ENCODE results near the gene PPM1D.
A peak's percentile ranks its signal among the peaks of the same experiment; 100 is the strongest.
"Not testable (repeated sequence)": the region's sequence is repeated elsewhere in the genome, so short reads cannot be mapped to it uniquely, and the experiment has no call there.

PPM1D gene

GRCh38 chr17:60573236-60574051, 26.5 kb upstream of the PPM1D start:
- peaks cover 36% of the 10 kb centered on the region for H3K4me1 ChIP-seq (ENCODE audit: control insufficient read depth, insufficient read depth, low read length)
- H3K4me3 ChIP-seq (ENCODE audit: low read length): no peak overlapping the region
- H3K9ac ChIP-seq (ENCODE audit: low read length): no peak overlapping the region
- H3K36me3 ChIP-seq (ENCODE audit: control insufficient read depth, insufficient read depth, low read length, severe bottlenecking): no peaks in the 10 kb centered on the region
- H3K27me3 ChIP-seq (replicated peaks; ENCODE audit: control insufficient read depth, insufficient read depth, low read length): no peaks in the 10 kb centered on the region
- no peaks in the 10 kb centered on the region for H3K9me3 ChIP-seq (ENCODE audit: control insufficient read depth, low read length)
- peak; percentile 51 for DNase-seq (ENCODE audit: low read depth)

- Histone ChIP-seq H3K36me3 (ENCODE audit: control insufficient read depth, insufficient read depth, low read length, severe bottlenecking) (no peaks in the 10 kb centered on the region), H3K4me1 (ENCODE audit: control insufficient read depth, insufficient read depth, low read length) (peaks cover 28% of the 10 kb centered on the region), H3K9ac (ENCODE audit: low read length) (peak overlapping the region; percentile 77), H3K9me3 (ENCODE audit: control insufficient read depth, low read length) (no peaks in the 10 kb centered on the region), H3K4me3 (ENCODE audit: low read length) (peak overlapping the region; percentile 76), H3K27me3 (replicated peaks; ENCODE audit: control insufficient read depth, insufficient read depth, low read length) (no peaks in the 10 kb centered on the region)
- peak; percentile 76 for DNase-seq (ENCODE audit: low read depth)
Observed at GRCh38 chr17:60577147-60577915, 22.7 kb upstream of the PPM1D start.

GRCh38 chr17:60579090-60579489, 20.9 kb upstream of the PPM1D start:
- H3K36me3 ChIP-seq (ENCODE audit: control insufficient read depth, insufficient read depth, low read length, severe bottlenecking): no peaks in the 10 kb centered on the region
- DNase-seq (ENCODE audit: low read depth): peak; percentile 84
- H3K9me3 ChIP-seq (ENCODE audit: control insufficient read depth, low read length): no peaks in the 10 kb centered on the region
- peaks cover 18% of the 10 kb centered on the region for H3K4me1 ChIP-seq (ENCODE audit: control insufficient read depth, insufficient read depth, low read length)
- no peak overlapping the region for H3K9ac ChIP-seq (ENCODE audit: low read length)
- no peak overlapping the region for H3K4me3 ChIP-seq (ENCODE audit: low read length)
- no peaks in the 10 kb centered on the region for H3K27me3 ChIP-seq (replicated peaks; ENCODE audit: control insufficient read depth, insufficient read depth, low read length)

GRCh38 chr17:60579551-60579950, 20.4 kb upstream of the PPM1D start:
- no peaks in the 10 kb centered on the region for H3K9me3 ChIP-seq (ENCODE audit: control insufficient read depth, low read length)
- H3K36me3 ChIP-seq (ENCODE audit: control insufficient read depth, insufficient read depth, low read length, severe bottlenecking): no peaks in the 10 kb centered on the region
- no peak overlapping the region for H3K9ac ChIP-seq (ENCODE audit: low read length)
- DNase-seq (ENCODE audit: low read depth): no peak
- no peaks in the 10 kb centered on the region for H3K27me3 ChIP-seq (replicated peaks; ENCODE audit: control insufficient read depth, insufficient read depth, low read length)
- H3K4me1 ChIP-seq (ENCODE audit: control insufficient read depth, insufficient read depth, low read length): peaks cover 18% of the 10 kb centered on the region
- no peak overlapping the region for H3K4me3 ChIP-seq (ENCODE audit: low read length)

GRCh38 chr17:60583008-60583407, 17.0 kb upstream of the PPM1D start:
- Histone ChIP-seq H3K27me3 (replicated peaks; ENCODE audit: control insufficient read depth, insufficient read depth, low read length) (no peaks in the 10 kb centered on the region), H3K9me3 (ENCODE audit: control insufficient read depth, low read length) (no peaks in the 10 kb centered on the region)
- no peak for DNase-seq (ENCODE audit: low read depth)

GRCh38 chr17:60585887-60586286, 14.1 kb upstream of the PPM1D start:
- DNase-seq (ENCODE audit: low read depth): no peak
- H3K4me3 ChIP-seq (ENCODE audit: low read length): no peak overlapping the region

More at GRCh38 chr17:60583008-60583407, 17.0 kb upstream of the PPM1D start:
- H3K36me3 ChIP-seq (ENCODE audit: control insufficient read depth, insufficient read depth, low read length, severe bottlenecking): no peaks in the 10 kb centered on the region
- no peak overlapping the region for H3K4me3 ChIP-seq (ENCODE audit: low read length)
- H3K9ac ChIP-seq (ENCODE audit: low read length): no peak overlapping the region
- peaks cover 8% of the 10 kb centered on the region for H3K4me1 ChIP-seq (ENCODE audit: control insufficient read depth, insufficient read depth, low read length)

GRCh38 chr17:60586288-60586974, 13.6 kb upstream of the PPM1D start:
- no peak for DNase-seq (ENCODE audit: low read depth)
- Histone ChIP-seq H3K9me3 (ENCODE audit: control insufficient read depth, low read length) (no peaks in the 10 kb centered on the region), H3K27me3 (replicated peaks; ENCODE audit: control insufficient read depth, insufficient read depth, low read length) (no peaks in the 10 kb centered on the region), H3K4me1 (ENCODE audit: control insufficient read depth, insufficient read depth, low read length) (no peaks in the 10 kb centered on the region), H3K36me3 (ENCODE audit: control insufficient read depth, insufficient read depth, low read length, severe bottlenecking) (no peaks in the 10 kb centered on the region), H3K9ac (ENCODE audit: low read length) (no peak overlapping the region), H3K4me3 (ENCODE audit: low read length) (no peak overlapping the region)

More at GRCh38 chr17:60585887-60586286, 14.1 kb upstream of the PPM1D start:
- no peaks in the 10 kb centered on the region for H3K27me3 ChIP-seq (replicated peaks; ENCODE audit: control insufficient read depth, insufficient read depth, low read length)
- no peaks in the 10 kb centered on the region for H3K4me1 ChIP-seq (ENCODE audit: control insufficient read depth, insufficient read depth, low read length)
- no peak overlapping the region for H3K9ac ChIP-seq (ENCODE audit: low read length)
- no peaks in the 10 kb centered on the region for H3K9me3 ChIP-seq (ENCODE audit: control insufficient read depth, low read length)
- H3K36me3 ChIP-seq (ENCODE audit: control insufficient read depth, insufficient read depth, low read length, severe bottlenecking): no peaks in the 10 kb centered on the region

GRCh38 chr17:60590070-60590469, 9.9 kb upstream of the PPM1D start:
- Histone ChIP-seq H3K4me1 (ENCODE audit: control insufficient read depth, insufficient read depth, low read length) (no peaks in the 10 kb centered on the region), H3K4me3 (ENCODE audit: low read length) (no peak overlapping the region), H3K27me3 (replicated peaks; ENCODE audit: control insufficient read depth, insufficient read depth, low read length) (no peaks in the 10 kb centered on the region), H3K9ac (ENCODE audit: low read length) (no peak overlapping the region), H3K36me3 (ENCODE audit: control insufficient read depth, insufficient read depth, low read length, severe bottlenecking) (no peaks in the 10 kb centered on the region), H3K9me3 (ENCODE audit: control insufficient read depth, low read length) (no peaks in the 10 kb centered on the region)
- no peak for DNase-seq (ENCODE audit: low read depth)

- no peak for DNase-seq (ENCODE audit: low read depth)
- H3K36me3 ChIP-seq (ENCODE audit: control insufficient read depth, insufficient read depth, low read length, severe bottlenecking): no peaks in the 10 kb centered on the region
- no peak overlapping the region for H3K9ac ChIP-seq (ENCODE audit: low read length)
- H3K4me3 ChIP-seq (ENCODE audit: low read length): no peak overlapping the region
- no peaks in the 10 kb centered on the region for H3K4me1 ChIP-seq (ENCODE audit: control insufficient read depth, insufficient read depth, low read length)
- H3K9me3 ChIP-seq (ENCODE audit: control insufficient read depth, low read length): no peaks in the 10 kb centered on the region
- H3K27me3 ChIP-seq (replicated peaks; ENCODE audit: control insufficient read depth, insufficient read depth, low read length): no peaks in the 10 kb centered on the region
Observed at GRCh38 chr17:60592750-60593149, 7.2 kb upstream of the PPM1D start.

GRCh38 chr17:60593441-60594036, 6.5 kb upstream of the PPM1D start:
- not testable (repeated sequence) for H3K4me3 ChIP-seq (ENCODE audit: low read length); H3K9ac ChIP-seq (ENCODE audit: low read length); H3K4me1 ChIP-seq (ENCODE audit: control insufficient read depth, insufficient read depth, low read length); H3K27me3 ChIP-seq (replicated peaks; ENCODE audit: control insufficient read depth, insufficient read depth, low read length); DNase-seq (ENCODE audit: low read depth); H3K9me3 ChIP-seq (ENCODE audit: control insufficient read depth, low read length); H3K36me3 ChIP-seq (ENCODE audit: control insufficient read depth, insufficient read depth, low read length, severe bottlenecking)

- not testable (repeated sequence) for H3K4me3 ChIP-seq (ENCODE audit: low read length); DNase-seq (ENCODE audit: low read depth); H3K36me3 ChIP-seq (ENCODE audit: control insufficient read depth, insufficient read depth, low read length, severe bottlenecking); H3K27me3 ChIP-seq (replicated peaks; ENCODE audit: control insufficient read depth, insufficient read depth, low read length); H3K4me1 ChIP-seq (ENCODE audit: control insufficient read depth, insufficient read depth, low read length); H3K9ac ChIP-seq (ENCODE audit: low read length); H3K9me3 ChIP-seq (ENCODE audit: control insufficient read depth, low read length)
Observed at GRCh38 chr17:60594170-60594569, 5.8 kb upstream of the PPM1D start.

Data from adipocyte (in vitro differentiated cells).